Stimulated activated effector memory CD8-positive, alpha-beta T cell treated with anti-CD3 and anti-CD28 coated beads, Interleukin-12 subunit alpha, Interleukin-12 subunit beta, amount 100 ng/mL, for 72 hours (primary cell): ENCODE data around the gene CUX1.
A peak's percentile ranks its signal among the peaks of the same experiment; 100 is the strongest.

Experiments
- ATAC-seq: fragments of 150-1000 bp; cut with Tn5 transposase; 2 replicates; pipeline ENCODE4 v1.10.0; 2021
- DNase-seq, 2 donors: peaks; one replicate each; pipeline ENCODE4 v3.0.0; 2021 to 2022; ENCODE audit warnings: low spot score in 2 of 2
- H3K27ac Mint-ChIP-seq: one replicate; pipeline ENCODE4 v1.8.0; 2022; ENCODE audit warnings: mild to moderate bottlenecking, mixed read lengths
- H3K36me3 Mint-ChIP-seq: one replicate; pipeline ENCODE4 v1.8.0; 2022; ENCODE audit warnings: mild to moderate bottlenecking, mixed read lengths
- H3K4me1 Mint-ChIP-seq: one replicate; pipeline ENCODE4 v1.8.0; 2022; ENCODE audit warnings: mixed read lengths
- H3K4me3 Mint-ChIP-seq: one replicate; pipeline ENCODE4 v1.8.0; 2022; ENCODE audit warnings: mild to moderate bottlenecking, mixed read lengths
- H3K9me3 Mint-ChIP-seq: one replicate; pipeline ENCODE4 v1.8.0; 2022; ENCODE audit warnings: mixed read lengths

Gene CUX1

GRCh38 chr7:102101111-102101551 lies 283.7 kb downstream of the CUX1 start:
- no peak overlapping the region for H3K27ac Mint-ChIP-seq
- H3K4me1 Mint-ChIP-seq, result no peaks in the 10 kb centered on the region
- no peaks in the 10 kb centered on the region for H3K9me3 Mint-ChIP-seq
- no peak for DNase-seq
- H3K36me3 Mint-ChIP-seq, result peaks cover 38% of the 10 kb centered on the region
- no peak overlapping the region for H3K4me3 Mint-ChIP-seq
- no peak for ATAC-seq

- Mint-ChIP-seq H3K27ac (no peak overlapping the region), H3K9me3 (no peaks in the 10 kb centered on the region), H3K4me3 (no peak overlapping the region), H3K4me1 (no peaks in the 10 kb centered on the region), H3K36me3 (peaks cover 44% of the 10 kb centered on the region)
- DNase-seq, result no peak
- no peak for ATAC-seq
Measured at GRCh38 chr7:102101926-102102325, 284.5 kb downstream of the CUX1 start.

- Mint-ChIP-seq H3K27ac (peak overlapping the region; percentile 36), H3K4me1 (no peaks in the 10 kb centered on the region), H3K9me3 (no peaks in the 10 kb centered on the region), H3K4me3 (no peak overlapping the region), H3K36me3 (peaks cover 43% of the 10 kb centered on the region)
- ATAC-seq, result no peak
- DNase-seq, result no peak
Measured at GRCh38 chr7:102103027-102103372, 285.6 kb downstream of the CUX1 start.

GRCh38 chr7:102104245-102104644 lies 286.8 kb downstream of the CUX1 start:
- H3K4me1 Mint-ChIP-seq, result no peaks in the 10 kb centered on the region
- ATAC-seq (no peak), DNase-seq (no peak)
- peaks cover 38% of the 10 kb centered on the region for H3K36me3 Mint-ChIP-seq
- H3K4me3 Mint-ChIP-seq, result no peak overlapping the region
- no peaks in the 10 kb centered on the region for H3K9me3 Mint-ChIP-seq
- no peak overlapping the region for H3K27ac Mint-ChIP-seq

GRCh38 chr7:102106625-102107024 lies 289.2 kb downstream of the CUX1 start:
- Mint-ChIP-seq H3K4me3 (no peak overlapping the region), H3K27ac (peak overlapping the region; percentile 59), H3K9me3 (no peaks in the 10 kb centered on the region), H3K36me3 (peaks cover 39% of the 10 kb centered on the region), H3K4me1 (no peaks in the 10 kb centered on the region)
- no peak for DNase-seq
- ATAC-seq, result no peak

- no peak for DNase-seq
- no peak for ATAC-seq
- Mint-ChIP-seq H3K4me1 (no peaks in the 10 kb centered on the region), H3K4me3 (no peak overlapping the region), H3K36me3 (peaks cover 43% of the 10 kb centered on the region), H3K9me3 (no peaks in the 10 kb centered on the region), H3K27ac (no peak overlapping the region)
Measured at GRCh38 chr7:102107474-102108104, 290.2 kb downstream of the CUX1 start.

- DNase-seq, result no peak
- H3K9me3 Mint-ChIP-seq, result no peaks in the 10 kb centered on the region
- H3K27ac Mint-ChIP-seq, result no peak overlapping the region
- no peak overlapping the region for H3K4me3 Mint-ChIP-seq
- peaks cover 39% of the 10 kb centered on the region for H3K36me3 Mint-ChIP-seq
- H3K4me1 Mint-ChIP-seq, result no peaks in the 10 kb centered on the region
- no peak for ATAC-seq
Measured at GRCh38 chr7:102111061-102112041, 293.9 kb downstream of the CUX1 start.

GRCh38 chr7:102115181-102115580 lies 297.8 kb downstream of the CUX1 start:
- no peak overlapping the region for H3K4me3 Mint-ChIP-seq
- no peak for ATAC-seq
- peaks cover 47% of the 10 kb centered on the region for H3K36me3 Mint-ChIP-seq
- H3K9me3 Mint-ChIP-seq, result no peaks in the 10 kb centered on the region
- no peaks in the 10 kb centered on the region for H3K4me1 Mint-ChIP-seq
- no peak overlapping the region for H3K27ac Mint-ChIP-seq
- DNase-seq, result no peak

- Mint-ChIP-seq H3K4me3 (no peak overlapping the region), H3K9me3 (no peaks in the 10 kb centered on the region), H3K36me3 (peaks cover 47% of the 10 kb centered on the region), H3K27ac (peak overlapping the region; percentile 20), H3K4me1 (no peaks in the 10 kb centered on the region)
- ATAC-seq (no peak), DNase-seq (no peak)
Measured at GRCh38 chr7:102115931-102116330, 298.5 kb downstream of the CUX1 start.

GRCh38 chr7:102117743-102118142 lies 300.3 kb downstream of the CUX1 start:
- Mint-ChIP-seq H3K36me3 (peaks cover 35% of the 10 kb centered on the region), H3K27ac (no peak overlapping the region), H3K9me3 (no peaks in the 10 kb centered on the region), H3K4me1 (peaks cover 7% of the 10 kb centered on the region), H3K4me3 (no peak overlapping the region)
- ATAC-seq, result no peak
- DNase-seq, result no peak

GRCh38 chr7:102119213-102119651 lies 301.8 kb downstream of the CUX1 start:
- Mint-ChIP-seq H3K36me3 (peaks cover 34% of the 10 kb centered on the region), H3K4me1 (peaks cover 7% of the 10 kb centered on the region), H3K9me3 (no peaks in the 10 kb centered on the region), H3K4me3 (no peak overlapping the region), H3K27ac (no peak overlapping the region)
- DNase-seq, result no peak
- no peak for ATAC-seq

- DNase-seq, result no peak
- H3K27ac Mint-ChIP-seq, result no peak overlapping the region
- no peaks in the 10 kb centered on the region for H3K9me3 Mint-ChIP-seq
Measured at GRCh38 chr7:102119925-102120324, 302.5 kb downstream of the CUX1 start.

GRCh38 chr7:102120666-102121195 lies 303.3 kb downstream of the CUX1 start:
- Mint-ChIP-seq H3K4me1 (peaks cover 7% of the 10 kb centered on the region), H3K9me3 (no peaks in the 10 kb centered on the region), H3K27ac (peak overlapping the region; percentile 56), H3K4me3 (no peak overlapping the region), H3K36me3 (peaks cover 19% of the 10 kb centered on the region)
- no peak for ATAC-seq
- no peak for DNase-seq

More at GRCh38 chr7:102119925-102120324, 302.5 kb downstream of the CUX1 start:
- peaks cover 27% of the 10 kb centered on the region for H3K36me3 Mint-ChIP-seq
- no peak for ATAC-seq
- peaks cover 7% of the 10 kb centered on the region for H3K4me1 Mint-ChIP-seq
- H3K4me3 Mint-ChIP-seq, result no peak overlapping the region

GRCh38 chr7:102122026-102122425 lies 304.6 kb downstream of the CUX1 start:
- peaks cover 6% of the 10 kb centered on the region for H3K36me3 Mint-ChIP-seq
- no peak overlapping the region for H3K4me3 Mint-ChIP-seq
- H3K27ac Mint-ChIP-seq, result peak overlapping the region; percentile 43
- H3K4me1 Mint-ChIP-seq, result peaks cover 7% of the 10 kb centered on the region
- H3K9me3 Mint-ChIP-seq, result no peaks in the 10 kb centered on the region
- ATAC-seq, result no peak
- no peak for DNase-seq

- peaks cover 7% of the 10 kb centered on the region for H3K4me1 Mint-ChIP-seq
- no peak overlapping the region for H3K27ac Mint-ChIP-seq
Measured at GRCh38 chr7:102125127-102125596, 307.7 kb downstream of the CUX1 start.

More at GRCh38 chr7:102125127-102125596, 307.7 kb downstream of the CUX1 start:
- H3K36me3 Mint-ChIP-seq, result no peaks in the 10 kb centered on the region
- no peak overlapping the region for H3K4me3 Mint-ChIP-seq
- H3K9me3 Mint-ChIP-seq, result no peaks in the 10 kb centered on the region
- no peak for DNase-seq
- ATAC-seq, result no peak
